MV-4-11 (cell line): Measurements from ENCODE around the gene GANAB.
"Not testable (repeated sequence)": the region's sequence is repeated elsewhere in the genome, so short reads cannot be mapped to it uniquely, and the experiment has no call there.

ENCODE experiments used
- DNase-seq: peaks from one replicate; lab custom pipeline; 2025; lab: John Stamatoyannopoulos, UW

Gene GANAB

GRCh38 chr11:62645946-62646824, at the start of gene GANAB:
GANAB (minus strand) TSS chr11:62646613; CDS start chr11:62646599, 14 bp downstream.
- peak; percentile 97 for DNase-seq

GRCh38 chr11:62694455-62695167, 48.2 kb upstream of the GANAB start:
- peak; percentile 46 for DNase-seq

GRCh38 chr11:62693624-62694023, 47.2 kb upstream of the GANAB start:
- DNase-seq: not testable (repeated sequence)

GRCh38 chr11:62689421-62690183, 43.2 kb upstream of the GANAB start, which contains the start of gene LRRN4CL:
LRRN4CL (minus strand) TSS chr11:62689530; CDS start chr11:62688508, 1,022 bp downstream.
- DNase-seq: no peak

GRCh38 chr11:62688491-62688890, 42.1 kb upstream of the GANAB start:
- no peak for DNase-seq

GRCh38 chr11:62687508-62688396, 41.3 kb upstream of the GANAB start:
- no peak for DNase-seq

GRCh38 chr11:62682518-62682917, 36.1 kb upstream of the GANAB start:
- DNase-seq: no peak

GRCh38 chr11:62680825-62681240, 34.4 kb upstream of the GANAB start:
- peak; percentile 68 for DNase-seq

GRCh38 chr11:62678770-62679696, 32.6 kb upstream of the GANAB start, which contains the start of gene UBXN1:
UBXN1 (minus strand) TSS chr11:62679073; CDS start chr11:62678923, 150 bp downstream.
- DNase-seq: peak; percentile 84

- no peak for DNase-seq
Measured at GRCh38 chr11:62678433-62678769, 32.0 kb upstream of the GANAB start.

GRCh38 chr11:62677714-62678113, 31.3 kb upstream of the GANAB start:
- DNase-seq: no peak

GRCh38 chr11:62677156-62677555, 30.7 kb upstream of the GANAB start:
- DNase-seq: no peak

- DNase-seq: no peak
Measured at GRCh38 chr11:62676698-62677097, 30.3 kb upstream of the GANAB start.

GRCh38 chr11:62675415-62675814, 29.0 kb upstream of the GANAB start:
- not testable (repeated sequence) for DNase-seq

- DNase-seq: peak; percentile 40
Measured at GRCh38 chr11:62673196-62673525, 26.7 kb upstream of the GANAB start.

GRCh38 chr11:62671608-62672389, 25.4 kb upstream of the GANAB start, which contains the start of the genes LBHD1 and UQCC3:
LBHD1 (minus strand) TSS chr11:62672267; CDS start chr11:62670031, 2,236 bp downstream.
UQCC3 (plus strand) TSS chr11:62671673; CDS start chr11:62671746, 73 bp downstream.
- peak; percentile 96 for DNase-seq

- DNase-seq: peak; percentile 62
Measured at GRCh38 chr11:62671236-62671607, 24.8 kb upstream of the GANAB start.

- DNase-seq: no peak
Measured at GRCh38 chr11:62669420-62670161, 23.2 kb upstream of the GANAB start.
